Fibroblast of the aortic adventitia (primary cell): Measurements from ENCODE around the gene TUBB. TPM values are rescaled to one million over a fixed set of nuclear protein-coding genes. Genes with fewer than 3 reads are reported as not detected.
A peak's percentile ranks its signal among the peaks of the same experiment; 100 is the strongest.
"Not testable (repeated sequence)": the region's sequence is repeated elsewhere in the genome, so short reads cannot be mapped to it uniquely, and the experiment has no call there.

ENCODE experiments used
- DNase-seq: peaks from one replicate; pipeline ENCODE4 v3.0.0-alpha.2; 2010; ENCODE audit warnings: low read depth
- H3K4me3 ChIP-seq: 2 replicates; pipeline ENCODE4 v1.5.1; 2011; ENCODE audit warnings: low read depth, mild to moderate bottlenecking, control low read depth, low read length, moderate library complexity
- CTCF ChIP-seq: IDR thresholded peaks from 2 replicates; pipeline ENCODE4 v1.5.1; 2011; ENCODE audit warnings: mild to moderate bottlenecking, low read length, control low read depth, inconsistent platforms; ENCODE audit not compliant: insufficient read depth
- total RNA-seq: library from RNA; depleted of rRNA; stranded (reverse); fragments of >200 nt; gene quantifications from 2 replicates; pipeline ENCODE4 v1.2.3, GENCODE V29; 2012; ENCODE audit warnings: low replicate concordance

Gene TUBB
- total RNA-seq, 1 donor: 996 TPM

- peak; percentile 89 for DNase-seq
- peak; percentile 40 for TF ChIP-seq CTCF
- peak overlapping the region; percentile 87 for H3K4me3 ChIP-seq
These were observed 1.3 kb downstream of the TUBB start for GRCh38 chr6:30721198-30722024.

GRCh38 chr6:30722025-30722279 lies 1.8 kb downstream of the TUBB start:
- DNase-seq: peak; percentile 61
- H3K4me3 ChIP-seq: peak overlapping the region; percentile 87

- H3K4me3 ChIP-seq: peak overlapping the region; percentile 87
- peak; percentile 89 for TF ChIP-seq CTCF
- DNase-seq: peak; percentile 83
These were observed 2.3 kb downstream of the TUBB start for GRCh38 chr6:30722280-30723112.

- peak overlapping the region; percentile 87 for H3K4me3 ChIP-seq
- not testable (repeated sequence) for DNase-seq
These were observed 3.1 kb downstream of the TUBB start for GRCh38 chr6:30723159-30723842.

GRCh38 chr6:30723843-30724741 lies 3.9 kb downstream of the TUBB start:
- peak overlapping the region; percentile 48 for H3K4me3 ChIP-seq
- not testable (repeated sequence) for DNase-seq

- H3K4me3 ChIP-seq: no peak overlapping the region
- no peak for DNase-seq
- no peak for TF ChIP-seq CTCF
These were observed 4.9 kb downstream of the TUBB start for GRCh38 chr6:30724906-30725667.

GRCh38 chr6:30725713-30726505 lies 5.8 kb downstream of the TUBB start:
- peak; percentile 52 for DNase-seq
- TF ChIP-seq CTCF: no peak
- no peak overlapping the region for H3K4me3 ChIP-seq
